Tibial nerve (tissue), 4 donors: ENCODE data around the gene SCN3A. TPM values are rescaled to one million over a fixed set of nuclear protein-coding genes. Genes with fewer than 3 reads are reported as not detected.

ENCODE experiments used
- DNase-seq, 2 donors: peaks; one replicate each; pipeline ENCODE4 v3.0.0-alpha.2; 2019; ENCODE audit warnings: low spot score in 2 of 2
- H3K27ac ChIP-seq, 4 donors: fragments of 200-600 bp; sonication (generic) in 3 of 4; one replicate each; pipeline ENCODE4 v1.5.1; 2017 to 2019; ENCODE audit warnings: mild to moderate bottlenecking in 1 of 4
- H3K27me3 ChIP-seq, 2 donors: fragments of 200-600 bp; sonication (generic) in 1 of 2; one replicate each; pipeline versions ENCODE4 v1.5.1 to v1.6.0; 2017 to 2019
- H3K36me3 ChIP-seq, 3 donors: fragments of 200-600 bp; sonication (generic); one replicate each; pipeline ENCODE4 v1.5.1; 2018 to 2019
- H3K4me1 ChIP-seq, 4 donors: fragments of 200-600 bp; sonication (generic) in 3 of 4; one replicate each; pipeline ENCODE4 v1.5.1; 2017 to 2019
- H3K4me3 ChIP-seq, 4 donors: fragments of 200-600 bp; sonication (generic) in 3 of 4; one replicate each; pipeline ENCODE4 v1.5.1; 2017 to 2019; ENCODE audit warnings: mild to moderate bottlenecking in 1 of 4, moderate library complexity in 1 of 4
- H3K9me3 ChIP-seq, 4 donors: fragments of 200-600 bp; sonication (generic) in 3 of 4; one replicate each; pipeline ENCODE4 v1.5.1; 2017 to 2019
- EP300 ChIP-seq, 2 donors: sonication (generic); formaldehyde crosslinking; IDR thresholded peaks; one replicate each; pipeline ENCODE4 v1.6.1; 2017; ENCODE audit warnings: antibody characterized with exemption in 2 of 2, mild to moderate bottlenecking in 1 of 2
- POLR2A ChIP-seq, 2 donors: fragments of 450-650 bp; IDR thresholded peaks; one replicate each; pipeline ENCODE4 v1.6.1; 2017; ENCODE audit warnings: antibody characterized with exemption in 2 of 2, mild to moderate bottlenecking in 2 of 2, moderate library complexity in 2 of 2
- WGBS, 2 donors: methylation state at CpG; one replicate each; pipeline ENCODE4 v1.1.5; 2018; 5-methylcytosine and 5-hydroxymethylcytosine counted together
- total RNA-seq, 4 donors: library from RNA; depleted of rRNA; stranded (reverse); fragments of >200 nt; gene quantifications; one replicate each; pipeline ENCODE4 v1.1.0, GENCODE V29; 2016
- TF ChIP-seq, protein P1 (sequence below), 5 experiments: fragments of 200-600 bp in 3 of 5; fragments of 450-650 bp in 2 of 5; sonication (generic) in 3 of 5; IDR thresholded peaks; one replicate each; pipeline ENCODE4 v1.5.1; 2016 to 2019; ENCODE audit warnings: antibody characterized with exemption in 5 of 5, mild to moderate bottlenecking in 3 of 5, moderate library complexity in 2 of 5

The SCN3A gene
- total RNA-seq, 4 donors from 2014 or later, result 1.8 to 4.2 (median 2.7) TPM

DNA sequence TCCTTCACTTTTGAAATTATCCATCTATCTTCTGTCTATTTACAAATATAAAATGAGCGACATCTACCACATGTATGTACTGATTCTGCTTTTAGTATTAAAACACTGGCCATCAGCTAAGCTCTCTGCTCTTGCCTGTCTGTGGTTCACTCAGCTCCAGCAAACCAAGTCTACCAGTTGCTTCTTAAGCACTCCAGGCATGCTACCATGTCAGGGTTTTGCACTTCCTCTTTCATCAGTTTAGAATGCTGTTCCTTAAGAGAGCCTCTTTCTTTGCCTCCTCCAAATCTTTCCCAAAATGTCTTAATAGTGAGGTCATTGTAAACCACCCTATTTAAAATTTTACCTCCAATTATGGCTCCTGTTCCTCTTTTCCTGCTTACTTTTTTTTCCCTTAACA is 59.5 kb downstream of the SCN3A start:
- no peak for DNase-seq
- no peaks in the 10 kb centered on the region for H3K36me3 ChIP-seq
- H3K27me3 ChIP-seq, result no peaks in the 10 kb centered on the region
- 94 to 97% methylated on average over 1 of the region's 1 CpG for WGBS, 2 donors
- TF ChIP-seq, protein P1, sequence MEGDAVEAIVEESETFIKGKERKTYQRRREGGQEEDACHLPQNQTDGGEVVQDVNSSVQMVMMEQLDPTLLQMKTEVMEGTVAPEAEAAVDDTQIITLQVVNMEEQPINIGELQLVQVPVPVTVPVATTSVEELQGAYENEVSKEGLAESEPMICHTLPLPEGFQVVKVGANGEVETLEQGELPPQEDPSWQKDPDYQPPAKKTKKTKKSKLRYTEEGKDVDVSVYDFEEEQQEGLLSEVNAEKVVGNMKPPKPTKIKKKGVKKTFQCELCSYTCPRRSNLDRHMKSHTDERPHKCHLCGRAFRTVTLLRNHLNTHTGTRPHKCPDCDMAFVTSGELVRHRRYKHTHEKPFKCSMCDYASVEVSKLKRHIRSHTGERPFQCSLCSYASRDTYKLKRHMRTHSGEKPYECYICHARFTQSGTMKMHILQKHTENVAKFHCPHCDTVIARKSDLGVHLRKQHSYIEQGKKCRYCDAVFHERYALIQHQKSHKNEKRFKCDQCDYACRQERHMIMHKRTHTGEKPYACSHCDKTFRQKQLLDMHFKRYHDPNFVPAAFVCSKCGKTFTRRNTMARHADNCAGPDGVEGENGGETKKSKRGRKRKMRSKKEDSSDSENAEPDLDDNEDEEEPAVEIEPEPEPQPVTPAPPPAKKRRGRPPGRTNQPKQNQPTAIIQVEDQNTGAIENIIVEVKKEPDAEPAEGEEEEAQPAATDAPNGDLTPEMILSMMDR (IDR thresholded peaks at IDR 0.05), result no peak
- TF ChIP-seq EP300 (IDR thresholded peaks at IDR 0.05) (no peak), POLR2A (IDR thresholded peaks at IDR 0.05) (no peak)
- H3K9me3 ChIP-seq, result no peaks in the 10 kb centered on the region
- no peaks in the 10 kb centered on the region for H3K4me1 ChIP-seq
- H3K27ac ChIP-seq, result no peak overlapping the region
- no peak overlapping the region for H3K4me3 ChIP-seq

DNA sequence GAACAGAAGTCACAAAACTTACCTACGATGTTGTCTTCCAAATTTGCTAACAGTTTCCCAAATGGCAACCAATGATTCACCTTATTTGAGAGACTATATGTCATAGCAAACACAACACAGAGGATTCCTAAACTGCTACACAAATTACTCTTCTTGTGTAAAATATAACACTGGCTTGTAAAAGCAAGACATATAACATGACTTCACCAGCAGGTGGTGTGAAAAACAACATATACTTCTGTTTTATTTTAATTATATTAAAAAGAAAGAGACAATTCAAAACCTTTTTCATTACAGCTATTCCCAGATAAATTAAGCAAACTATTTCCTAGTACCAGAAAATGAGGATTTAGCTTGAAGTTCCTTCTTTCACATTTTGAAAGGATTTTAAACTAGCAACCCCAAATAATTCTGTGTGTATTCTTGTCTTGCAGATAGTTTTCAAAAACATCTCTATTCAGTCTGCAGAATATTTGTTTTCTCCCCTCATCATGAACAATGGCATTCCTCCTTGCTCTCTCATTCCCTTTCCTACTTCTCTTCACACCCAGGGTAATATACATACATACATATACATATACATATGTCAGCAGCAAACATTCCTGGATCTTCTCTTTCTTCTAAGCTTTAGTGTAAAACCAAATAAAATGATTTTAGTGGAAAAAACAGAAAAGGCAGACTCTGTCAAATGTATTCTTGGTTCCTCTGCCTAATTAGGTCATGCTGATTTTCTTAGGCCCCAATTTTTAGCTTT is 62.1 kb downstream of the SCN3A start:
- no peaks in the 10 kb centered on the region for H3K4me1 ChIP-seq
- DNase-seq, result no peak
- TF ChIP-seq, protein P1 (IDR thresholded peaks at IDR 0.05), result peak in 1 of 5 experiments; percentile 12
- no peak for TF ChIP-seq EP300 (IDR thresholded peaks at IDR 0.05)
- no peak overlapping the region for H3K4me3 ChIP-seq
- H3K36me3 ChIP-seq, result no peaks in the 10 kb centered on the region
- no peak overlapping the region for H3K27ac ChIP-seq
- WGBS, 2 donors, result 79 to 95% methylated on average over 1 of the region's 1 CpG
- no peaks in the 10 kb centered on the region for H3K27me3 ChIP-seq
- H3K9me3 ChIP-seq, result no peaks in the 10 kb centered on the region

DNA sequence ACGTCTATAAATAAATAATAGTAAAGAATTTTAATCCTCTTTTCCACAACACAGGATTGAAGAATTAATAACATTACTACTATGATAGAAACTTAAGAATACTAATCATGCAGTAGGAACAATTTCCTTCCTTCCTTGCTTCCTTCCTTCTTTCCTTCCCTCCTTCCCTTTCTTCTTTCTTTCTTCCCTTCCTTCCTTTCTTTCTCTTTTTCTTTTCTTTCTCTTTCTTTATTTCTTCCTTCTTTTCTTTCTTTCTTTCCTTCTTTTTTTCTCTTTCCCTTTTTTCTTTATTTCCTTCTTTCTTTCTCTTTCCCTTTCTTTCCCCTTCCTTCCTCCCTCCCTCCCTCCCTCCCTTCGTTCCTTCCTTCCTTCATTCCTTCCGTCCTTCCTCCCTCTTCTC is 77.6 kb downstream of the SCN3A start:
- 87 to 92% methylated on average over 3 of the region's 3 CpGs for WGBS, 2 donors

GRCh38 chr2:165122521-165122920 is 81.3 kb downstream of the SCN3A start:
- no peaks in the 10 kb centered on the region for H3K27me3 ChIP-seq
- TF ChIP-seq, protein P1 (IDR thresholded peaks at IDR 0.05), result no peak
- TF ChIP-seq POLR2A (IDR thresholded peaks at IDR 0.05), result no peak
- no peak for TF ChIP-seq EP300 (IDR thresholded peaks at IDR 0.05)
- H3K36me3 ChIP-seq, result no peaks in the 10 kb centered on the region
- no peak overlapping the region for H3K4me3 ChIP-seq
- 70 to 72% methylated on average over 4 of the region's 4 CpGs for WGBS, 2 donors
- no peak for DNase-seq
- H3K27ac ChIP-seq, result no peak overlapping the region
- H3K9me3 ChIP-seq, result no peaks in the 10 kb centered on the region
- H3K4me1 ChIP-seq, result no peaks in the 10 kb centered on the region

More for the DNA sequence above, 77.6 kb downstream of the SCN3A start:
- no peak overlapping the region for H3K27ac ChIP-seq
- no peak for TF ChIP-seq POLR2A (IDR thresholded peaks at IDR 0.05)
- TF ChIP-seq EP300 (IDR thresholded peaks at IDR 0.05), result no peak
- no peak for DNase-seq
- no peaks in the 10 kb centered on the region for H3K27me3 ChIP-seq
- no peaks in the 10 kb centered on the region for H3K4me1 ChIP-seq
- H3K9me3 ChIP-seq, result no peaks in the 10 kb centered on the region
- no peaks in the 10 kb centered on the region for H3K36me3 ChIP-seq
- no peak overlapping the region for H3K4me3 ChIP-seq

DNA sequence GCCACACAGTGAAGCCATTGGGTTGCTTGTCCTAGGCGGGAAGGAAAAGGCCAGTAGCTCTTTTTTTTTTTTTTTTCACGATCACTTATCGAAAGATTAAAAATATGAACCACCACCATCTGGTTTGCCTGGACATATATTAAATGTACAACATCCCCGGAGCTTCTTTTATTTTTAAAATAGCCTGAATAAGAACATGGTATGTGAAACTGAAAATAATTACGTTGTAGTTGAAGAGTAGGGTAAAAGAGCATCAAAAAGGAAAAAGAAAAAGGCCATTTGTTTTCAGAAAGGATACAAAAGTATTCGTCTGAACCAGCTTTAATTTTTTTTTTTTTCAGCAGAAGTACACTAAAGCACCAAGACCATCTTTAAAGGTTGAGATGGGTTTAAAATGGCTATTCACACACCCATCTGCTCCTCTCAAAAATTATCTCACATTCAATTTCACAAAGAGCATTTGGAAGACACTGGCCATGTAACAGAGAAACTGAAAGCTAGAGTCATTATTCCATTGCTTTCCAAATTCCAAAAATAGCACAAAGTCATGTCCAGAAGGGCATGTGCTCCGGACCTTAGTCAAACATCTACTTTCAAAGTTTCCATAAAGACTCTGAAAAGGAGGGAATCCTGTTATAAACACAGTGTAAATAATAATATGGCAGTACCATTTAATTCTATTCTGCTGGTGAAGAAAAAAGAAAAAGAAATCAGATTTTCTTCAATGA is 82.9 kb downstream of the SCN3A start:
- Histone ChIP-seq H3K27me3 (no peaks in the 10 kb centered on the region), H3K36me3 (no peaks in the 10 kb centered on the region), H3K4me1 (no peaks in the 10 kb centered on the region), H3K4me3 (no peak overlapping the region), H3K9me3 (no peaks in the 10 kb centered on the region), H3K27ac (peak overlapping the region in 1 of 4 donors; percentile 50)
- no peak for DNase-seq
- 62 to 68% methylated on average over 7 of the region's 7 CpGs for WGBS, 2 donors
- TF ChIP-seq, protein P1 (IDR thresholded peaks at IDR 0.05), result no peak
- TF ChIP-seq POLR2A (IDR thresholded peaks at IDR 0.05) (no peak), EP300 (IDR thresholded peaks at IDR 0.05) (no peak)
